Measurements from ENCODE around the gene BFSP2.

BFSP2 gene

DNA sequence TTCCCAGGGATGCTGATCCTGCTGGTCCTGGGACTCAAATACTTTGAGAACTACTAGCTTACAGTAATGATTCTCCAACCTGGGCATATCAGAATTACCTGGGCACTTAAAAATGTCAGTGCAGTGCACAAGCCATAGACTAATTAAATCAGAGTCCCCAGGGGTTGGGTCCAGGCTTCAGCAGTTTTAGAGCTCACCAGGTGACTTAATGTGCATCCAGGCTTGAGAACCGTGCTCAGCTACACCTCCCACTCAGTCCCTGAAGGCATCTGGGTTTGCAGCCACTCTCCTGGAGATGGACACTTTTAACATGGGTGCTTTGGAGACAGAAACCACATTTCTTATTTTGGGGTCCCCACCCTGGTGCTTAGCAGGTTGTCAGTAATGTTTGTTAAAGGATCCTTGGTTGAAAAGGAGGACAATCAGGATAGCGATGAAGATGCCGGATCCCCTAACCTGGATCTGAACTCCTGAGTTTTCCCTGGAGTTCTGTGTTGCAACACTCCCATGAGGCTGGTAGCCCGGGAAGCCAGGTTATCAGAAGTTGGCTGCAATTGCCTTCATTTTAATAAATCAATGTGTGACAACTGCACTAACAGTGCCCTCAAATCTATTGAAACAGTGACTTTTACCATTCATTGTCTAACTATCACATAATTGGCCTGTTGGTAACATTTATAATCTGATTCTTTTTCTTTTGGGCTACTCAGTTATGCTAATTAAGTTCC lies 48.1 kb downstream of the BFSP2 start:
- no peak overlapping the region for H3K4me3 ChIP-seq (ENCODE audit: low read depth, low read length)
- no peak for DNase-seq (ENCODE audit: low read depth)

DNA sequence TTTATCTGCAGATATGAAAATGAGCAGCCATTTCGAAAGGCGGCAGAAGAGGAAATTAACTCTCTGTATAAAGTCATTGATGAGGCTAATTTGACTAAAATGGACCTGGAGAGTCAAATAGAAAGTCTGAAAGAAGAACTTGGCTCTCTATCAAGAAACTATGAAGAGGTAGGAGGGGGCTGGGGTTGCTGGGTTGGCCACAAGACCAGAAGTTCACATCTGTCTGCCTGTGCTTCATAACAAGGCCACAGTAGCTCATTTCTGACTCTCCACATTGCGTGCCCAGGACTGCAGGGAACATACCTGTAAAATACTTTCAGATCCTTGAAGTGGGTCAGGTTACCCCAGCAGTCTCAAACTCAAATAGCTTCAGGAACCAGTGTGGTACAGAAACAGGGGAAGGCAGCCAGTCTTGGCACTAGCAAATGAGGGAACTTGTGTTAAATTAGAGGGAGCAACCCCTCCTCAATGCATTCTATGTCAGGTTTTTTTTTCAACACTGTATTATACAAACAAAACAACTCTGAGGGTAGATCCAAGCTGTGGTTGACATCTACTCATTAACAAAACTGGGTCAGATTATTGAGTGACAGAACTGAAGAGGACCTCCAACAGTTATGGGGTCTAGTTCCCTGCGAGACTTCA lies 48.7 kb downstream of the BFSP2 start:
- no peak for DNase-seq (ENCODE audit: low read depth)
- no peak overlapping the region for H3K4me3 ChIP-seq (ENCODE audit: low read depth, low read length)

DNA sequence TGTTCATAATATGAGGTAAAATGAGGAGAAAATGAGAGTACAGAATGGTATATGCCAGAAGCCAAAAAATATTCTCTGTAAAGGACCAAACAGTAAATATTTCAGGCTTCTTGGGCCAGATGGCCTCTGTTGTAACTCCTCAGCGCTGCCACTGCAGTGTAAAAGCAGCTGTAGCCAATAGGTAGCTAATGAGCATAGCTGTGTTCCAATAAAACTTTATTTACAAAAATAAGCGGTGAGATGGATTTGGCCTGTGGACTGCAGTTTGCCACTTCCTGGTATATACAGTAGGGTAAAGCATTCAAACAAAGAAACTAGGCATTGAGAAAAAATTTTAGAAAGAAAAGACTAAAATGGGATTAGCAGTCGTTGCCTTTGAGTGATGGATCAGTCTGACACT lies 51.5 kb downstream of the BFSP2 start:
- H3K4me3 ChIP-seq (ENCODE audit: low read depth, low read length) = no peak overlapping the region
- no peak for DNase-seq (ENCODE audit: low read depth)

DNA sequence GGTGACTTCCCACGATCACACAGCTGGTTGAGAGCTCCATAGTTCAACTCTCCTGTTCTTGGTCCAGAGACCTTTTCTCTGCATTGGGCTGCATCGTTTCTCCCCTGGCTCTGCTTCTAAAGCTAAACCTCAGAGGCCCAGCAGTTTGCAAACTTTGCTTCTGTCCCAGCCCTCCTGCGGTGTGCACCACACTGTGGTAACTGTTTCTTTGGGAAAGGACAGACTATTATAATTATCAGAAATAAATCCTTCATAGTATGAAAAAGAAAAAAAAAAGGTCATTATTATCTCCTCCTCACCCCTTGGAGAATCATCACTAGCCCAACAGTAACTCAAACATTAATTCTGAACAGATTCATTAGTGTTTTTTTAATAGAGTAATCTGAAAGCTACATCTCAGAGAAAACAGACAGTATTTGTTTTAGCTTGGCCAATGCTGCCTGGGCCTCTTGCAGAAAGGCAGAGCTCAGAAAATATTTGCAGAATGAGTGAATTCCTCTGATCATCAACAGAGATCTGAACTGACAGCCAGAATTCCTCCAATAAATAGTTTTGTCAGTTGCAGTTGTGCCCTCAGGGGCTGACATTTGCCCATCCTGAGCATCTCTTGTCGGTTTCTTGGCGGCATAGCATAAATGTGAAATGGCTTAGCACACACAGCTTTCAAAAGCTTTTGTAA lies 52.9 kb downstream of the BFSP2 start:
- DNase-seq (ENCODE audit: low read depth) = no peak
- no peak overlapping the region for H3K4me3 ChIP-seq (ENCODE audit: low read depth, low read length)

DNA sequence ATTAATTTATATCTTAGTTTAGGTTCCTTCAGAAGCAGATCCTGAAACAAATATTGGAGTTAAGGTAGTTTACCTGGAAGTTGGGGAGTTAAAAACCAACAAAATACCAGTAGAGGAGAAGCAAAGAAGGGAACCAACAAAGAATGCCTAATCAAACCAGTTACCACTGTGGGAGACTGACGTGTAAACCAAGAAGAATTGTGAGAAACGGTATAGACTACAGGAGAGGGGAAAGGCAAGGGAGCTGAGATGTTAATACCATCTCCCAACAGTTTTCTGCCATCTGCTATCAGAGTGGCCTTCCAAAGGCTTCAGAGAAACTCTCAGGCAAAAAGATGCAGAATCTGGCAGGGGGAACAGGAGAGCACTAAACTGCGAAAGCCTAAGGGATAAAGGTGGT lies 53.5 kb downstream of the BFSP2 start:
- no peak overlapping the region for H3K4me3 ChIP-seq (ENCODE audit: low read depth, low read length)
- no peak for DNase-seq (ENCODE audit: low read depth)

DNA sequence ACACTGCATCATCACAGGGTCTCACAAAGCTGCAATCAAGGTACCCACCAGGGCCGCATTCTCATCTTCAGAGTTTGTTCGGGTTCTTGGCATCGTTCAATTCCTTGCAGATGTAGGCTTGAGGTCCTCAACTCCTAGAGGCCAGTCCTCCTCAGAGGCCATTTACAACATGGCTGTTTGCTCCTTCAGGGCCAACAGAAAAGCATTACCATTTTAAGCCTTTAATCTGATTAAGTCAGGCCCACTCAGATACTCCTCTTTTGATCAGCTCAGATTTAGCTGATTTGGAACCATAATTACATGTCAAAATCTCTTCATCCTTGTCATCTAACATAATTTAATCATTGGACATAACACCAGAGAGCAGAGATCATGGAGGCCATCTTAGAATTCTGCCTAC lies 55.4 kb downstream of the BFSP2 start:
- H3K4me3 ChIP-seq (ENCODE audit: low read depth, low read length) = no peak overlapping the region
- DNase-seq (ENCODE audit: low read depth) = no peak

DNA sequence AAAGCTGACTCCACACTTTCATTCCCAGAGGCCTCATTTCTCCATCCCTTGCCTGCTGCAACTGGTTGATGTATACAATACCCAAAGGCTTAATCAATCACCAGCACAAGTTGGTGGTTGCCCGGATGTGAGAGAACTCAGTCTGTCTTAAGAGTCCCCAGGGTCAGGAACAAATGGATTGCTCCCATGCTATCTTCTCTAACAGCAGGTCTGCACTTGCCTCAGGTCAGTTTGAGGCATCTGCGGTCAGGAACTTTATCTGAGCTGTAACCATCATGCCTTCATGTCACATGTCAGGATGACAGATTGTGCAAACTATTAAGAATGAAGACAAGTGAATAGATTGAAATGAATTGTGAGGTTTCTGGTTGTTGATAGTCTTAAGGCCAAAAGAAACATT lies 56.1 kb downstream of the BFSP2 start:
- DNase-seq (ENCODE audit: low read depth) = no peak
- no peak overlapping the region for H3K4me3 ChIP-seq (ENCODE audit: low read depth, low read length)

DNA sequence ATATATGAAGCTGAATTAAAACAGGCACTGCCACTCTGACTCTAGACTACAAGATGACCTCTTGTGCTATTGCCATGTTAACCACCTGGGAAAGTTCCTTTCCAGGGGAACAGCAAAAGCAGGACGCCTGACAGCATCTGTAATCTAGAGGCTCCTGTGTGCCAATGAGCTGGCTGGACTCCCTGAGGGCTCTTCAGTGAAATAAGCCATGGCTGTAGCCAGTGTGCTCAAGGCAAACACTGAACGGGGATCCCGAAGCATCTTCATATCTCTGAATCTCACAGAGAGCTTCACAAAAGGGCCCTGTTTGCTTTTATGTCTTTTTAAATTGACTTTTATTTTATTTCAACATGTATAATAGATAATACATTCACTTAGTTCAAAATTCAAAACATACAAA lies 57.2 kb downstream of the BFSP2 start:
- no peak overlapping the region for H3K4me3 ChIP-seq (ENCODE audit: low read depth, low read length)

DNA sequence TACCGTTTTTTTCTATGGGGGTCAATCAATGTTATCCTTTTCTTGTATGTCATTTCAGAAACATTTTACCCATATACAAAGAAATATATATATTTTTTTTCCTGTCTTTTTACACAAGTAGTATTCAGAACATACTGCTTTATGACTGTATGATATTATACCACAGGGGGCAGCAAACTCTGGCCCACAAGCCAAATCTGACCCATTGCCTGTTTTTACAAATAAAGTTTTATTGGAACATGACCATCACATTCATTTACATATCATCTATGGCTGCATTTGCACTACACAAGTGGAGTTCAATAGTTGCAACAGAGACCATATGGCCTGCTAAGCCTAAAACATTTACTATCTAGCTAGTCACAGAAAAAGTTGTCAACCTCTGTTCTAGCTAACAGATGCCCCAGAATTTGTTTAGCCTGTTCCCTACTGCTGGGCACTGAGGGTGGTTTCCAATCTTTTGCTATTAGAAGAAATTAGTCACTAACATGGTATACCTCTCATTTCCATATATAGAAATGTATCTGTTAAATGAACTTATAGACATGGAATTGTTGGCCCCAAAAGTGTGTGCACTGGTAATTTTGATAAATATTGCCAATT lies 57.7 kb downstream of the BFSP2 start:
- DNase-seq (ENCODE audit: low read depth) = no peak
- H3K4me3 ChIP-seq (ENCODE audit: low read depth, low read length) = no peak overlapping the region

More for the DNA sequence above, 57.2 kb downstream of the BFSP2 start:
- DNase-seq (ENCODE audit: low read depth) = no peak

DNA sequence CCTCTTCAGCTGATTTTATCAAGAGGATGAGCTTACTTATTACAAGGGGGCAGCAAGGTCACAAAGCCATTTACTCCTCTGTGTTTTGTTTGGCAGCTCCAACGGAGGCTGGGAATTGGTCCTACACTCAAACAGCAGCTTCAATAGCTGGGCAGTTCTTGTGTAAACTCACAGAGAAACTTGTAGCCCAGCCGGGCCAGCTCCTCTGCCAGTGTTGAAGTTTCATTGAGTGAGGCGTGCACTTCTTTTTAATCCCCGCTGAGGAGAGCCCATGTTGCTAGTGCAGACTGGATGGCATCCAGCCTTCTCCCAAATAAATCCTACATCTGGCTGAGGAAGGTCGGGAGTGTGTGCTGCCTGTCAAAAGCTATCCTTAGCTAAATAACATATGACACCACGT lies 59.5 kb downstream of the BFSP2 start:
- no peak for DNase-seq (ENCODE audit: low read depth)

DNA sequence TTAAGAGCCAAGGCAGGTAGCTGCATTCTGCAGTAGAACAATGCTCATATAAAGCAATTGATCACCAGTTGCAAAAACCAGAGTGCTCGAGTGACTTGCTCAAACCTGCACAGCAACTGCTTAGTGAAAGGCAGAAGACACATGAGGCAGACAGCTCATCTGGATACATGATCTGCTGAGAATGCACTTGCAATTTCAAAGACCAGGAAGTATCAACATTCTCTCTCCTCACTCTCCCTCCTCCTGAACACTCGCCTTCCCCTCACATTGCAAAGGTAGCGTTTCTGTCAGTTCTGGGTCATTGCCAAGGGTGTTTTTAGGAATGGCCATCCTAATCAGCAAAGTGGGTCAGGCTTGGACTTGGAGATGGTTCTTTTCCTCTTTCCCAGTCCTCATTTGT lies 61.0 kb downstream of the BFSP2 start:
- no peak overlapping the region for H3K4me3 ChIP-seq (ENCODE audit: low read depth, low read length)
- DNase-seq (ENCODE audit: low read depth) = no peak

More for the DNA sequence above, 59.5 kb downstream of the BFSP2 start:
- no peak overlapping the region for H3K4me3 ChIP-seq (ENCODE audit: low read depth, low read length)

DNA sequence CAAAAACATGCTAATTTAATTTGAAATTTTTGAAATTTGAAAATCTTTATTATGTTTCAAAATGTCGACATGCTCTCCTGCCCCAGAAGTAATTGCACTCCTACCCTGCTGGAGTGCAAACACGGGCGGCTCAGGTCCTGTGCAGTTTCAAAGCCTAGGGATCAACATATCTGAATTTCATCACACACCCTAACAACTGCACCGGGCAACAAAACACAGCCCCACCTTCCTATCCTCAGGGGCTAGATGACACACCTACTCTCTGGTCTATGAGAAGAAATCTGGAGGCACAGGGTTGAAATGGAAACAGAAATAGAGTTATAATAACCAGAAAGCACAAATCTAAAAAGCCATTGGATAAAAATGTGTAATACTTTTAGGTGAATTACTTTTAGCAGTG lies 61.4 kb downstream of the BFSP2 start:
- no peak overlapping the region for H3K4me3 ChIP-seq (ENCODE audit: low read depth, low read length)
- no peak for DNase-seq (ENCODE audit: low read depth)

DNA sequence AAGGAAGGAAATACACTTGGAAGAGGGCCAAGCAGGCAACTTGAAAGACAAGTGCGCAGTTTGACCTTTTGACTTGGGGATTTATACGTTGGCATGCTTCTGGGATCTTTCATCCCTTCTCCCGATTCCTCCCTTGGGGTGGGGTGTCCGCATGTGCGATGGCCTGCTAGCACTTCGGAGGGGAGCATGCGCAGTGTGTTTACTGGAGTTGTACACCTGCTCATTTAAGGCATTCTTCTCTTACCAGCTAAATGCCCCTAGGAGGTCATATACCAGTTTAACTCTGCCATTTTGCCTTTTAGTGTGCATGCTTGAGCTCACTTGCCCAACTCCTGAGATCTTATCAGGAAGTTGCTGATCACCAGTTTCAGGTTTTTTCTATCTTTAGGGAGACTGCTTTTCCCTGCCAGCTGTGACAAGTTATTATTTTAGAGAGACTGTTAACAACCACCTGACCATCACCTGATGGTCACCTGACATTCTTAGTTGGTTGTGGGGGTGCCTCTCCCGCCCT lies 63.5 kb downstream of the BFSP2 start:
- no peak for DNase-seq (ENCODE audit: low read depth)
- H3K4me3 ChIP-seq (ENCODE audit: low read depth, low read length) = no peak overlapping the region

DNA sequence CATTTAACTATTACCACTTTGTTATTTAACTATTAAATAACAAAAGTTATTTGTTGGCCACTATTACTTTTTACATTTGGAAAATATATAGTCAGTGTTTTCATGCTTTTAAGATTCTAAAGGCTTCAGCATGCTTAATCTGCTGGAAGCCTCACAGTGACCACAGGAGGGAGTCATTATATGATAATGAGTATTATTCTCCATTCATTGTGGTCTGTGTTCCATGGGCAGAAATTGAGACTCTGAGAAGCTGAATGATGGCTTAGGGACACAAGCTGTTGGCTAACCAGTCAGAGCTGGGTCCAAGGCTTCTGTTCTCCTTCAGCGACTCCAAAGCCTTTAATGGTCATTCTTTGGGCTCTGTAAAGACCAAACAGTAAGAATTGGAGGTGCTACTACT lies 64.7 kb downstream of the BFSP2 start:
- no peak overlapping the region for H3K4me3 ChIP-seq (ENCODE audit: low read depth, low read length)
- DNase-seq (ENCODE audit: low read depth) = no peak

DNA sequence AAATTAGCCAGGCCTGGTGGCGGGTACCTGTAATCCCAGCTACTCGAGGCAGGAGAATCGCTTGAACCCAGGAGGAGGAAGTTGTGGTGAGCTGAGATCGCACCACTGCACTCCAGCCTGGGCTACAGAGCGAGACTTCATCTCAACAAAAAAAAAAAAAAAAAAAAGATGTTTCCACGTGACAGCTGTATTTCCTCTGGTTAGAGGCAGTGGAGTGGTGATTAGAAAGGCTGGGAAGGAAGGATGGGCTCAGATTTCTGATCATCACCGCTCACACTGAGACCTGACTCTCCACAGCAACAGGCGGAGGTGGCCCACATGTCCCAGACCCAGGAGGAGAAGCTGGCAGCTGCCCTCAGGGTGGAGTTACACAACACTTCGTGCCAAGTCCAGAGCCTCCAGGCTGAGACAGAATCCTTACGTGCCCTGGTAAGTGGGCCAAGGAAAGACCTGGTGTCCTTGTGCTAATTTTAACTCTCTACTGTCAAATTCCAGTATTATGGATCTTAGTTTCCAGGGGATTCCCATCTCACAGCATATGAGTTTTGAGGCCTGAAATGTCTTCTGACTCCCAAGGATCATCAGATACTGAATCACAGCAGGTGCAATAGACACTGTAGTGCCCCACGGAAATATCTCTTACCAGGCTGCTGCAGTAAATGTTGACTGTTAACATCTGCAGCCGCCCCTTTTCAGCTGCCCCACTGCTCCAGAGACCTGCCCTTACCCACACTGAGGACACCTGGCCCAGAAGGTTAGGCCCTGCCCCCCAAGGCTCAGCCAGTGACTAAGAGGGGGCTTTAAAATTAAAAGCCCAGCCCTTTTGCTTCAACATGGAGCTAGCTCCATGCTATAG lies 66.9 kb downstream of the BFSP2 start:
- H3K4me3 ChIP-seq (ENCODE audit: low read depth, low read length) = no peak overlapping the region
- DNase-seq (ENCODE audit: low read depth) = no peak

DNA sequence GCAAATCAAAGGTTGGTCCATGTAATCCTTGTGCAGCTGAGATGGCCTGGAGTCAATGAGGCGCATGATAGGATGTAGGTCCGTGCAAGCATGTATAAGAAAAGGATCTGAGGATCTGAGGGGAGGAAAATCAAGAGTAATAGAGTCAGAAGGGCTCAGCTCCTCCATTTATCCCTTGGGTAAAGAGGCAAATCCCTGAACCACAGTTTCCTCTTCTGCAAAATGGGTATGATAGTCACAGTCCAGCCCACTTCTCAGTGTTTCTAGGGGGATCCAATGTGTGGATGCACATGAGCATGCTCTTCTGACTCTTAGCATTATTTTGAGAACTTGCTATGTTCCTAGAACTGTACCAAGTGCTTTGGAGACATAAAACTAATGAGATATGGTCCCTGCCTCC lies 67.9 kb downstream of the BFSP2 start:
- DNase-seq (ENCODE audit: low read depth) = no peak
- no peak overlapping the region for H3K4me3 ChIP-seq (ENCODE audit: low read depth, low read length)

DNA sequence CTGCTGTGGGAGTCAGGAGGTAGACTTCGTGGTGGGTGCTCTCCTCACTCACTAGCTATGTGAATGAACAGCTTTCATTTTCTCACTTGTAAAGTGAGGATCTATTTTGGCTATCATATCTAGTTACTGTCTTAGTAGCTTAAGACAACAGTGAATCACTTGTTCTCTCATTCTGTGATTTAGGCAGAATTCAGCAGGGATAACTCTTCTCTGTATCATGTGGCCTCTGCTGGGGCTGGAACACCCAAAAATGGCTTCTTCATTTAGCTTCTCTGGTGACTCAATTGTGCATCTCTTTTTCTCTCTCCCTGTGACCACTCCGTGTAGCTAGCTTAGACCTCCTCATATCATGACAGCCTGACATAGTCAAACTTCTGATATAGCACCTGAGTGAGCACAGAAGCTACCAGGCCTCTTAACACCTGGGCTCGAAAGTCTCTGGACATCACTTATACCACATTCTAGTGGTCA lies 68.4 kb downstream of the BFSP2 start:
- no peak for DNase-seq (ENCODE audit: low read depth)
- H3K4me3 ChIP-seq (ENCODE audit: low read depth, low read length) = no peak overlapping the region

DNA sequence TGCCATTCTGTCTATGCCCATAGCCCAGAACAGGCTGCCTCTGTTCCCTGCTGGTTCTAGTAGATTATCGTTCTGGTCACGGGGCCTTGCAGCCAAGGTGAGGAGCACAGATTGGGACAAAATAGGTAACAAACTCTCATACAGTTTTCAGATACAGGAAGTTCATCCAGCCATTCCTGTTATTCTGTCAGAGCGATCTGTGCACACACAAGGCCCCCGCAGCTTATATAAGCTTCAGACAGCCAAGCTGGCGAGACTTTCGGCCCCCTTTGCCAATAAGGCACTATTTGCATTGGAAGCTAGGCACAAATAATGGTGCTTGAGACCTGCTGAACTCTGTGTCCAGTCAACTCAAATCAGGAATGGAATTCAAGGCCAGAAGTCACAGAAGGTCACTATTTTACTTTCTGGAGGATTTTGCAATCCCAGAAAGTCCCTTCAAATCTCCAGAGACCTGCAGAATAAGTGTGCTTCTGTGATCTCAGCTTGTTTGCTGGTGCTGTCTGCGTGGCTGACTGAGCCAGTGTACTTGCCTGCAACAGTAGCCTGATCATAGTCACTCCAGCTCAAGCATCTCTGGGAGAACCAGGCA lies 69.4 kb downstream of the BFSP2 start:
- no peak overlapping the region for H3K4me3 ChIP-seq (ENCODE audit: low read depth, low read length)
- no peak for DNase-seq (ENCODE audit: low read depth)

DNA sequence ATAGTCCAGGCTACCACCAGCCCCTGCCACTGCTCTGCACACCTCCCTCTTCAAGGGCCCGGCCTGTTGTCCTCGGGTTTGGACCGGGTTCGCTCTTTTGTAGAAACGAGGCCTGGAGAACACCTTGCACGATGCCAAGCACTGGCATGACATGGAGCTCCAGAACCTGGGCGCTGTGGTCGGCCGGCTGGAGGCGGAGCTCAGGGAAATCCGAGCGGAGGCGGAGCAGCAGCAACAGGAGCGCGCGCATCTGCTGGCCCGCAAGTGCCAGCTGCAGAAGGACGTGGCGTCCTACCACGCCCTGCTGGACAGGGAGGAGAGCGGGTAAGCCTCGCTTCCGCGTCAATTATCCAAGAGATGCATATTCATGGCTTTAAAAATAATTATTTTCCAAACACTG lies 72.4 kb downstream of the BFSP2 start:
- DNase-seq (ENCODE audit: low read depth) = no peak
- no peak overlapping the region for H3K4me3 ChIP-seq (ENCODE audit: low read depth, low read length)

Data from skeletal muscle cell (primary cell).